GM19372 (cell line): ENCODE results near the gene FETUB.
"Not testable (repeated sequence)": the region's sequence is repeated elsewhere in the genome, so short reads cannot be mapped to it uniquely, and the experiment has no call there.

Source experiments
- ATAC-seq: cut with Tn5 transposase; IDR thresholded peaks from one replicate; pipeline ENCODE4 v1.9.1; 2021; ENCODE audit warnings: mild to moderate bottlenecking, low read depth, moderate library complexity; ENCODE audit not compliant: unreplicated experiment

FETUB gene

GRCh38 chr3:186630950-186631641, 9.1 kb upstream of the FETUB start:
- ATAC-seq: no peak

- ATAC-seq: no peak
Measured at GRCh38 chr3:186633481-186633880, 6.7 kb upstream of the FETUB start.

- not testable (repeated sequence) for ATAC-seq
Measured at GRCh38 chr3:186634207-186634606, 6.0 kb upstream of the FETUB start.

- no peak for ATAC-seq
Measured at GRCh38 chr3:186635532-186635931, 4.7 kb upstream of the FETUB start.

- ATAC-seq: no peak
Measured at GRCh38 chr3:186636536-186636935, 3.7 kb upstream of the FETUB start.

GRCh38 chr3:186637686-186638085, 2.5 kb upstream of the FETUB start:
- ATAC-seq: no peak

- no peak for ATAC-seq
Measured at GRCh38 chr3:186638259-186638658, 1.9 kb upstream of the FETUB start.

GRCh38 chr3:186640473-186640818, 247 bp downstream of the FETUB start:
- no peak for ATAC-seq

- ATAC-seq: no peak
Measured at GRCh38 chr3:186640929-186641328, 730 bp downstream of the FETUB start.

- no peak for ATAC-seq
Measured at GRCh38 chr3:186642014-186642413, 1.8 kb downstream of the FETUB start.

- no peak for ATAC-seq
Measured at GRCh38 chr3:186643493-186643892, 3.3 kb downstream of the FETUB start.

GRCh38 chr3:186644683-186645082, 4.5 kb downstream of the FETUB start:
- ATAC-seq: no peak

- ATAC-seq: no peak
Measured at GRCh38 chr3:186646106-186646505, 5.9 kb downstream of the FETUB start.

GRCh38 chr3:186646841-186647240, 6.6 kb downstream of the FETUB start:
- ATAC-seq: no peak

- no peak for ATAC-seq
Measured at GRCh38 chr3:186648851-186649250, 8.7 kb downstream of the FETUB start.

- no peak for ATAC-seq
Measured at GRCh38 chr3:186651678-186652215, 11.5 kb downstream of the FETUB start.

- ATAC-seq: peak; percentile 86
Measured at GRCh38 chr3:186653080-186653707, 13.0 kb downstream of the FETUB start.

GRCh38 chr3:186653984-186654383, 13.8 kb downstream of the FETUB start:
- no peak for ATAC-seq

GRCh38 chr3:186663361-186664118, 23.3 kb downstream of the FETUB start:
- no peak for ATAC-seq

GRCh38 chr3:186664119-186664495, 23.9 kb downstream of the FETUB start:
- ATAC-seq: no peak

- ATAC-seq: no peak
Measured at GRCh38 chr3:186664506-186664905, 24.3 kb downstream of the FETUB start.
